ENCODE results near the gene GPR176. TPM values are rescaled to one million over a fixed set of nuclear protein-coding genes. Genes with fewer than 3 reads are reported as not detected.

The GPR176 gene, protein sequence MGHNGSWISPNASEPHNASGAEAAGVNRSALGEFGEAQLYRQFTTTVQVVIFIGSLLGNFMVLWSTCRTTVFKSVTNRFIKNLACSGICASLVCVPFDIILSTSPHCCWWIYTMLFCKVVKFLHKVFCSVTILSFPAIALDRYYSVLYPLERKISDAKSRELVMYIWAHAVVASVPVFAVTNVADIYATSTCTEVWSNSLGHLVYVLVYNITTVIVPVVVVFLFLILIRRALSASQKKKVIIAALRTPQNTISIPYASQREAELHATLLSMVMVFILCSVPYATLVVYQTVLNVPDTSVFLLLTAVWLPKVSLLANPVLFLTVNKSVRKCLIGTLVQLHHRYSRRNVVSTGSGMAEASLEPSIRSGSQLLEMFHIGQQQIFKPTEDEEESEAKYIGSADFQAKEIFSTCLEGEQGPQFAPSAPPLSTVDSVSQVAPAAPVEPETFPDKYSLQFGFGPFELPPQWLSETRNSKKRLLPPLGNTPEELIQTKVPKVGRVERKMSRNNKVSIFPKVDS
- 112 TPM for polyA plus RNA-seq (2013, experiment 1 of 2; ENCODE audit: insufficient read length)
- 104 TPM for polyA plus RNA-seq (2013, experiment 2 of 2; ENCODE audit: insufficient read length)

DNA sequence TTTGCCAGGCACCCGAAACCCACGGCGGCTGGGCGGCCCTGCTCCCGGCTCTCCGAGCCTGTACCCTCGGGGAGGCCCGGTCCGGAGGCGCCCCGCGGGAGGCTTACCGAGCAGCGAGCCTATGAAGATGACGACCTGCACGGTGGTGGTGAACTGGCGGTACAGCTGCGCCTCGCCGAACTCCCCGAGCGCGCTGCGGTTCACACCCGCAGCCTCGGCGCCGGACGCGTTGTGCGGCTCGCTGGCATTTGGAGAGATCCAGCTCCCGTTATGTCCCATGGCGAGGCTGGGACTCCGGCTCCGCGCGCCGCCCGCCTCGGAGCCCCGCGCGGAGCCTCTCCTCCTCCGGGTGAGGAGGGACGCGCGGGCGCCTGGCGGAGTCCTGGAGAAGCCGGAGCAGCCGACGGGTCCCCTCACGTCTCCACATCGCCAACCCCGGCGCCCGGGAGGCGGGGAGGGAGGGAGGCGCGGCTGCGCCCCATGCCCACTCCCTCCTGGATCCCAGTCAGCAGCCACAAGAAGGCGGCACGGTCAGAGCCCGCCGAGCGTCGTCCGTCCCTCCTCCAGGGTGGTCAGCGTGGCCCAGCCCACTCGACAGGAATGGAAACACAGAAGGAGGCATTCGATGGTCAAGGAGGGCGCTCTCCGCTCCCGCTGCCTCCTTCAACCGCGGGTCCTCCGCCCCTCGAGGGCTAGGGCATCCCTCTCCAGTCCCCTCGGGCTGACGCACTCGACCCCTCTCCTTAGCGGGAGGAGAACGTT, at the start of gene GPR176:
GPR176 (minus strand) TSS at position 519 of the 762 bp plus-strand sequence; CDS start at position 279, 240 bp downstream.
- DNase-seq = peak; percentile 92

DNA sequence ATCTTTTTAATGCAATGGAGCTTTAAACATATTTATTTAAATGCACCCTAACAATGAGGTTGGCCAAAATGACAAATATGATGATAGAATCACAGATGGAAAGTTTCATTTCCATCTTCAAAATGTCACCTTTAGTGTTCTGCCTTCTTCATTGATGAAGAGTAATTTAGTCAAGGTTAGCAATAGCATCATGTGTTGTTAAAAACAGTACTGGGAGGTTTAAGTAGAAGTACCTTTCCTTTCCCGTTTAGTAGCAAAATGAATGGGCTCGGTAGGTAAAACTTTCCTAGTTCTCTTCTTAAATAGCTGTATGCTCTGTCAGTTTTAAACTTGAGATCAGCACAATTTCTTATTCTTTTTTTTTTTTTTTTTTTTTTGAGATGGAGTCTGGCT, 48.9 kb upstream of the GPR176 start:
- no peak for DNase-seq

DNA sequence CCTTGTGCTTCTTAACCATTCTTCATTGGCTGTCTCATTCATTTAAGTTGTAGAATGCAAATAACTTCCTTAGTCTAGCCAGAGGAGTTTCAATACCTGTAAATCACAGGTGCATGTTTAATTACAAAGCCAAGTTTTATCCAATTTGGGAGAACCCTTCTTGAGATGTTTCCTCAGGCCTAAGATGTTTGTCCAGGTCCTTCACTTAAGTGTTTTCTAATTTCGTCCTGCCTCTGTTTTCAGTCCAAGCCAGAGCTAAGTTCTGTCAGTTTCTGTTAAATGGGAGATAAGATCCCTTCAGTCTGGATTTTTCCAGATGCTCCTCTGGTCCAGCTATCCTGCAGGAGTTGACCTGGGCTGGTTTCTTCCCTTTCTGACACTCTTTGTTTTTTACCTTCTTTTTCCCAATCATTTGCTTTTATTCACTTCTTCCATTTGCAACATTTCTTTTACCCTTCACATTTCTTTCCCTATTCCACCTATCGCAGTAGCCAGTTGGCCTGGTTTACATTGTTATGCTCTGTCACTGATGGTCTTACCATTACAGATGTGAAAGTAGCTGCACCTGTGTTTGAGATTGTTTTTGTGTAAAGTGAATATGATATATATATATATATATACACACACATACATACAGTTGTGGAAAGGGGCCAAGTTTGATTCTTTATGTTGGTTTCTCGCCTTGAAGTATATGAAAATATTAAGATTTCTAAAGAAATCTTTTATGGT, 48.4 kb upstream of the GPR176 start:
- no peak for DNase-seq

DNA sequence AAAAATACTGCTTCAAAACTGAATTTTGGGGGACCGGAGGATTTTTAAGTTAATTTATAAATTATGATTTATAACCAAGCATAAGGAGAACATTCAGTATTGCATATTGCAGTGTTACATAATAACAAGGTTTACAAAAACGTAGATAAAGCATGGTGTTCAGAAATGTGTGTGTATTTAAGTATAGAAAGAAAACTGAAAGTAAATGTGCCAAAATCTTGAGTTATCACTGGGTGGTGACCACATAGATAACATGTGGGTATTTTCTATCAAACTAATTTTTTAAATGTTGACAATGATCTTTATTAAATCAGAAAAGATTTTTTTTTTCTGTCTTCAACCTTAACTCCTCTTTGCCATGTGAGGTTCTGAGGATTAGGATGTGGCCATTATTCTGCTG, 46.5 kb upstream of the GPR176 start:
- no peak for DNase-seq

DNA sequence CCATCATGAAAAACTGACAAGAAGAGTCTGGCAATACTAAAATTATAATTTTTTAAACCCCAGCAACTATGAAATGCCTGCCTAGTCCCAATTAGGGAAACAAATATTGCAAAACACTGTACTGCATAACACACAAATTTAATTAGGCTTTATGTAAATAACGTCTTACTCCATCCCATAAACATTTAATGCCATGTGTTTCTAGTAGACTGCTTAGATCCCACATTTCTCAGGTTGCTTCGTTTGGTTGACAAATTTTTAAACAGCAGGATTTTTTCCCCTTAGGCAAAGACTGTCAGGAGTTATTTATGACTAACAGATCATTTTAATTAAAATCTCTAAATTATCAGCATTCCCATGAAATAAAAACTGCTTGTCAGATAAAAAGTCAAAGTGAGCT, 43.7 kb upstream of the GPR176 start:
- no peak for DNase-seq

DNA sequence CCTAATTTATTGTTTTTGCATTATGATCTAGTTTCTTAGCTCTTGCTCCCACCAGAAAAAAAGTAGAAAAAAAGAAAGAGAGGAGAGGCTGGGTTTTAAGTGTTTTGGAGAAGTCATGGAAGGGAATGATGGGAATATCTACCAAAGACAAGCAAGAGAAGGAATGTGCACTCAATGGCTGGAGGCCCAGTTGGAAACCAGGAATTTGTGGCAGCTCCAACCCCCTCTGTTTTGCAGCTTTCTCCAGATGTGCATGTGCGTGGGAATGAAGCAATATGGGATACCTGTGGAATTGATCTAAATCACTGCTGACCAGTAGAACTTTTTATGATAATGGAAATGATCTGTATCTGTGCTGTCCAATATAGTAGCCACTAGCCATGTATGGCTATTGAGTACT, 41.0 kb upstream of the GPR176 start:
- DNase-seq = no peak

DNA sequence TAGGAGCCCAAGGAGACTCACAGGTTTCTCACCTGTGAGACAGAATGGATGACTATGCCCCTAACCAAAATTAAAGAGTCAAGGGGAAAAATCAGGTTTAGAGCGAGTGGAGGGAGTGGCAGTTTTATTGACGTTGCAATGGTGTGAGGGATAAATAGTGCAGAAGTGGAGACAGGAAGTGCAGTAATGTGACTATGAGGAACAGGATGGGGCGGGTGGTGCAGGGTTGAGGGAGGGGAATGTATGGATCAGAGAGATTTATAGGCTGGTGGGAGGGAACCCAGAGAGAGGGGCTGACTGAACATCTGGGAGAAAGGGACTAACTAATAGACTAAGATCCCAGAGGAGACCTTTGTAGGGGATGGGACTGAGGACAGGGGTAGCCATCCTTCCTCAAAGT, 40.3 kb upstream of the GPR176 start:
- no peak for DNase-seq

DNA sequence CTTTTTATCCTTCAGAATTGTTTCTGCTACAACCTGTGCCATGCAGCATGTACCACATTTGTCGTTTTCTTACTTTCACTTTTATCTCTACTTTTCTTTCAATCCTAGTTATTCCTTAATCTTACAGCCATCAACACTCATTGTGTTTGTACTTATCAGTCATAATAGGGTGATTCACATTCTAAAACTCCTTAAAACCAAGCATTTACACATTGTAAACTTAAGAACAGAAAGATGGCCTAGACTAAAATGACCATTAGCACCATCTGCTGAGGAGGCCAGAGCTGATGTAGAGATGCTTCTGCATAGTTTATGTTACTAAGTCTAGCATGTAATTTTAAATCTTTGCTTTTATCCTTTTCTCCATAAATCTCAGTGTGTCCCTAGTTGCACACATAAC, 39.3 kb upstream of the GPR176 start:
- DNase-seq = no peak

DNA sequence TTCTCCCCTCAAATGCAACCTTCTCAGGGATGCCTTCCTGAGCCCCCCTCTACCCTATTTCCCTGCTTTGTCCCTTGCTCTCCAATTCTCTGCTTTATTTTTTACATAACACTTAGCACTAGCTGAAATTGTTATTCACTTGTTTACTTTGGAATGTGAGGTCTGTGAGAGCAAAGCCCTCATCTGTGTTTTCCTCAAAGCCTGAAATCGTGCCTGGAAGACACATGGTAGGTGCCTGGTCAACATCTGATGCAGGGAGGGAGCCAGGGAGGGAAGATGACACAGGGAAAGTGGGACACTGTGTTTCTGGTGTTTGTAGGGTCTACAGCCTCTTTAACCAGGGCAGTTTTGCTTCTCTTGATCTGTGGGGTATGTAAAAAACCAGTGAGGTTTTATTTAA, 37.4 kb upstream of the GPR176 start:
- DNase-seq = no peak

DNA sequence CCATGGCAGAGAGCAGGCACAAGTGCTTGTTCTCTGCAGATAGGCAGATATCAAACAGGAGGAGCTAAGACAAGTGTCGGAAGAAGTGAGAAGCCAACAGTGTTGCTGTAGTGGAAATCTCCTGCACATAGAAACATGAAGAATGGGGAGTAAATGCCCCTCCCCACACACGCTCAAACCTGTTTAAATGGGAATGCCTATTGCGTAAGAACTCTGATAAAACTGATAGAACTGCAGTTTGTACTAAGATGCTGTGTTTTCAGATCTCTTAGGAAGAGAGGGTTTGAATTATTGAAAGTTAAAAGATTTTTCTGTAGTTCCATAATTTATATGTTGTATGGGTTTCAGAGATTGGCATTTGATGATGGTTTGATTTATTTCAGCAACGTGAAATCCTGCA, 33.5 kb upstream of the GPR176 start:
- no peak for DNase-seq

DNA sequence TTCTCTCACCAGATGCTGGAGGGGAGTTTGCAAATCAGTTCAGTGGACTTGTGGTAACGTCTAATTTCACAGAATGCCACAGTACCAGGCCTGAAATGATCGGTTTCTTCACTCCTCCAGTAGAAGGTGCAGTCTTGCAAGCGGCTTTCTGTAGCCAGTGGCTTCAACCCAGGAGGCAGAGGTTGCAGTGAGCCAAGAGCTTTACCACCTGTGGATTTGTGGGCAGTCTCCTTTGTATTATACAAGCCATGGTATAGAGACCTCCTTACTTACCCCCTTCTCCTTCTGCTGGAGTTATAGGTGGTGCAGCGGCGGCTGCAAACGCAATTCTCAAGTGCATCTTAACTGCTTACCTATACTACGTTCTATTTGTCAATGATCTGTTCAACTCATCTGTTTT, 31.5 kb upstream of the GPR176 start:
- DNase-seq = no peak

DNA sequence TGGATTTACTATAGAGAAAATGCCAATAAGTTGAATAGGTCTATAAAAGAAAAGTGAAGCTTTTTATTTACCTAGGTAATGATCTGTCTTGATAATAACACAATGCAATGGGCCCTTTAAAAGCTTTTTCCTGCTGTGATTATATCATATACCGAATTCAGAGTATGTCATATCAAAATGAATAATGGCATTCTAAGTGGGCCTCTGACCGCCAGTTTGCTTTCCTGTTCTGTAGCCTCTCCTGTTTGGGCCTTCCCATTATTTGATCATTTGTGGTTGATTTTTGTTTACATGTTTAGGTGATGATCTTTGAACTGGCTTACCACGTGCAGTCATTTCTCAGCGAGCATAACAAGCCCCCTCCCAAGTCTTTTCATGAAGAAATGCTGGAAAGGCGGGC, 28.8 kb upstream of the GPR176 start:
- no peak for DNase-seq

DNA sequence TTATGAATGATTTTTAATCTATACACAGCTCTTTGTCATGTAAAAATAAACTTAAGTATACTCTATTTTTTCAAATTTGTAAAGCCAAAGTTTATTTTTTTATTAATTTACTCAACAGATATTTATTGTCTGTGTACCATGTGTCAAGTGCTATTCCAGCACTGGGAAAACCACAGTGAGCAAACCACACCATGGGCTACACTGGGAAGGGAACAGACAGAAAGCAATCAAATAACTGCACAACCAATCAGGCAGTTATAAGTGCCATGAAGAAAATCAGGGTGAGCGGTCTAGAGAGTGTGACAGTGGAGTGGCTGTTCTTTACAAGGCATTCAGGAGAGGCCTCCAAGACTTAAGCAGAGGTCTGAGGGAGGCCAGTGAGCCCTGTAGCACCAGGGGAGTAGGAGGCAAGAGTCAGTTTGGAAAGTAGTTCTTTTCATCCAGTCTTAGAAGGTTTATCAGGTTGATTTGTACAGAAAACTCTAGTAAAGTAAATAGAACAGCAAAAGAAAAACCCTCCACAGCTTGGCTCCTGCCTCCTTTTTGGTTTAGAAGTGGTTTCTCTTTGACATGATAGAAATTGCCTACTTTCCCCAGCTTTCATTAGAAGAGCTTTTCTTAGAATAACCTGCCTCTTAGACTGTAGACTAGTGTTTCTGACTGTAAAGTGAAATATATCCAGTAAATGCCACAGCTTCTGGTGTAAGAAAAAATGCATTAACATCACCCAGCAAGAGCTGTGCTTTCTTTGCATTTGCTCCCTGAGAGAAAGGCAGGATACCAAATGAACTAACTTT, 27.5 kb upstream of the GPR176 start:
- DNase-seq = no peak

DNA sequence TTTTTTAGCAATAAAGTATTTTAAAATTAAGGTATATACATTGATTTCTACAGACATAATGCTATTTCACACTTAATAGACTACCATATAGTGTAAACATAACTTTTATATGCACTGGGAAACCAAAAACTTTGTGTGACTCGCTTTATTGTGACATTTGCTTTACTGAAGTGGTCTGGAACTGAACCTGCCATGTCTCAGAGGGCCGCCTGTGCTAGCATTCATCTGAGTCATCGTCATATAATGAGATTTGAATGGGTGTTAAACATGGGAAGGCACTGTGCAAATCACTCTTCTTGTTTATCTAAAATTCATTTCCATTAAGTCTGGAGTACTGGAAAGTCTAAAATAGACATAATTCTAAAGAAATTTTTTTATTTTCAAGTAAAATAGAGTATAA, 26.8 kb upstream of the GPR176 start:
- peak; percentile 69 for DNase-seq

DNA sequence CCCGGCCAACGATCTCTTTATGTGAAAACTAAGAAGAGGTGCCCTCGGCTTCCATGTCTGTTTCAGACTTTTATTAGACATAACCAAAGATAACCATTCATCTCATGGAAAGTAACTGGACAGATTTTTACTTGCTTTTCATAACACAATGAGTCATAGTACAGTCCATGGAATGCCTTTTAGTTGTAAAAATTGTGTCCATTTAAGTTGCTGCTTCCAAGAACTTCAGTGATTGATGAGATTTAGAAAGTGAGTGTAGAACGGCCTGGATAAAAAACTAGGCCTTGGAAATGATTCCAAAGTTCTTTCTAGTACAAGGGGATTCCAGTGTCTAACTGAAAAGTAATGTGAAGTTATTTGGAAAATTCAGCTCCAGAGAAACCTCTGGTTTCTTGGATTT, 24.7 kb upstream of the GPR176 start:
- DNase-seq = peak; percentile 74

DNA sequence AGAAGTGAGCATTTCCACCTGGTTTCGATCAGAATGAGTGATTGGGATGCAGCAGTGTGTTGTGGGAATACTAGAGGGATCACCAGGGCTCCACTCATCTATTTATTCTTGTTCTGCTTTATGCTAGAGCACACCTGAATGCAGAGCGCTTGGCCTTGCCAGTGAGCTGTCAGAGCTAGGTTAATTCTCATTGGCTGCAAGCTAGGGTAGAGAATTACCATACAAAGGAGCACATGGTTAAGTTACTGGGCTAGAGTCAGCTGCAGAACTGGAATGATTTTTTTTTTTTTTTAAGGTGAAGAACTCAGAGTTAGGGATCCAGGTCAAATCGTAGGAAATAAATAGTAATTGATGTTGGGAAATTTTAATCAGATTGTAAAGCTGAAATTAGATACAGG, 22.7 kb upstream of the GPR176 start:
- no peak for DNase-seq

DNA sequence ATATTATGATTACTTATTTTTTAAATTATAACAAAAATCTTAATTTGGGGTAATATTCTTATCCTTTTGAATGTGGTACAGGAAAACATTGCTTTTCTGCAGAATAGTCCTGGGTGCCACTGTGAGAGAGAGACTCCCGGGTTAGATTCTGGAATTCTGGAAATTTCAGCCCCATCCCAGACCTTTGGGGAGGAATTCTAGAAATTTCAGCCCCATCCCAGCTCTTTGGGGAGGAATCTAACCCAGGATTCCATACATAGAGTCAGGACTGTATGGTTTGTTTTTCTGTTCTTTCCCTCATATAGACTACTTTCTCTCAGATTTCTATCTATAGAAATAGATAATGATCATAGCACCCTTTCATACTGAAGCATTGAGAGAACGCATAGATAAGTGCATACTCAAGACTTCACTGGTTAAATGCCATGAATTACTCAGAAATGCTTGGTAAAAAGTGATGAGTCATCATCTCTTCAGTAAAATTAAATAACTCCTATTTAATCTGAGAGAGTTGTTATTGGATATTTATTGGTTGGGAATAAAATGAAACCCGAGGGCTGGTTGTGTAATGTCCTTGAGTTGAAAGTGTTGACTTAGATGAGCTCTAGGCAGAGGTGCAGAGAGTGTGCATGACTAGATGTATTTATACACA, 22.2 kb upstream of the GPR176 start:
- peak; percentile 71 for DNase-seq

DNA sequence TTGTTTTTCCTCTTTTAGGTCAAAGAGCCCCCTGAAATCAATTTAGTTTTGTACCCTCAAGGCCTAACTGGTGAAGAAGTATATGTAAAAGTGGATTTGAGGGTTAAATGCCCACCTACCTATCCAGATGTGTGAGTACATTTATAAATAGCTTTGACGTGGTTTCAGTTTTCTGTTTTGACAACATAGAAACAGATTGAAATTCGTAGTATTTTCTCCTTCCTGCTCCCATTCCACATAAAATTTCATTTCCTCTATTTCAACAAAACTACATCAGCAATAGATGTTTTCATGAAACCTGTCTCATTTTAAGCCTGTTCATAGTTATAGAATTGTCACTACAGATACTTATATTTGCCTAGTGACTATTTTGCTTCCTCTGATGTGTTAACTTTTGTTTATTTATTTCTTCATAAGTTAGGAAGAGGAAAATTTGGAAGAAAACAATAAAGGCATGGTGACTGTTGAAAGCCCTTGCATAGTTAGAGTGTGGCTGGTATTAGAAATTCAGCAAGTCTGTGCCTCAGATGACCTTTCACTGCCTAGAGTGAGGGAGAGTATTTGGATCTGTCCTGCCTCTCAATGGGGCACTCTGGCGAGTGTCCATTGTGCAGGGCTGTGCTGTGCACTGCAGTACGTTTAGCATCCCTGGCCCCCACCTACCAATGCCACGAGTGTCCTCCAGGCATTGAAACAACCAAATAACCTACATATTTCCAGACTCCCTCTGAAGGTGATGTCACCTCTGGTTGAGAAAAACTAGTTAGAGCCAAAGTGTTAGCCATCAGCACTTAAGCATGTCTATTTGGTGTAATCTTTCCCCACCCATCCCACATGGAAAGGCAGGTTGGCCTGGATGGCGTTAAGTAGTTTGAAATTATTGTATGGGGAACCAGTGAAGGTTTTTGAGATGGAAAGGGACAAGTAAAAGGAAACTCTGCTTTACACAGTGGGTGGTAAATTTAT, 19.7 kb upstream of the GPR176 start:
- DNase-seq = no peak

DNA sequence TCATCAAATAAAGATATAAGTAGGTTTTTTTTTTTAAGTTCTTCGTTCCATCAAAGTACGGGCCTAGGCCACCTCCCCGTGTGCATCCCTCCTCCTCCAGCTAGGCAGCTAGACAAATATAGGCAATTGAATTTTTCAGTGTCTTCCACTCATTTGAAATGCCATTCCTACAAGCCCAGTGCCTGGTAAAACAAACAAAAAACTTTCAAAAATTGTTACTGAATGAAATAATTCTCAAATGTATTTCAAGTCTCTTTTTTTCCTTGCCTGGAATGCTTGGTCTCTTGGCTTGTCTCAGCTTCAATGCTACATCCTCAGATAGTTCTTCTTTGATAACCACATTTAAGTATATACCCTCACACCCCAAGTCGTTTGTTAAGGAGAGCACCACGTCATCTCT, 17.6 kb upstream of the GPR176 start:
- peak; percentile 57 for DNase-seq

DNA sequence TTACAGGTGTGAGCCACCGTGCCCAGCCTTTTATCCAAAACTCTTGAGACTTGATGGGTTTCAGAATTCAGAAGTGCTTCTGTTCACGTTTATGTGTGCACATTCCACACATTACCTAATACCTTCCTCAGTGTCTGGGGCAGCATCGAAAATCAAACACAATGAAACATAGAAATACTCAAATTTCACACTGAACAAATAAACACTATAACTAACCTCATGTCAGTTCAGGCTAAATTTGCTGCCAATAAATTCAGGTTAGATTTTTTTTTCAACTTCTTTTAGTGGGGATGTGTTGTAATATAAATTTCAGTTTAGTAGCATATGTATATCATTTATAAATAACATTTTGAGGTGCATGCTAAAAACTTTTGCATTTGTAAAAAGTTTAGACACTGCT, 16.6 kb upstream of the GPR176 start:
- no peak for DNase-seq

Measured in fibroblast of skin of back (primary cell).